ENCODE measurements around the gene STARD10.

DNA sequence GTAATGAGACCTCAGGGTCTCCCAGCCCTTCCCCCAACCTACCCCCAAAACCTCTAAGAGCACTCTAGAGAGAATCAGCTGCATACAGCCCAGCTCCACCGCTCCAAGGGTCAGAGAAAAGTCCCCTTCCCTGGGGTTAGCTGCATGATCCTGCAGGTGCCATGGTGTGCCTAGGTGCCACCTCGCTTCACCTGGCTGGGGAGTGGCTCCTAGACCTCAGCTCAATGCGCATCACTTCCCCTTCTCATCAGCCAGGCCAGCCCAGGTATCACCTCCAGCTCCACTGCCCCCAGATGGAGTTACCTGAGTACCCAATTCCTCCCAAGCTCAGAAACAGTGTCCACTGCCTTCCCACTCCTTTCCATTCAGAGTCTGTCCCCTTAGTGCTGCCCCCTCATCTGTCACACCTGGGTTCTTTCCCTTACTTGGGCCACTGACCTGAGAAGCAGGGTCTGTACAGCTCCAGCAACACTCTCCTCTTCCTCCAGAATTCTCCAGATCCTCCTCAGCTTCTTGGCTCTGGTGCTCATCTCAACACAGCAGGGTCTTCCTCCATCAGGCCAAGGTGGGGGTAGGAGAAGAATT lies 1.3 kb downstream of the STARD10 start:
- TF ChIP-seq, protein P1, sequence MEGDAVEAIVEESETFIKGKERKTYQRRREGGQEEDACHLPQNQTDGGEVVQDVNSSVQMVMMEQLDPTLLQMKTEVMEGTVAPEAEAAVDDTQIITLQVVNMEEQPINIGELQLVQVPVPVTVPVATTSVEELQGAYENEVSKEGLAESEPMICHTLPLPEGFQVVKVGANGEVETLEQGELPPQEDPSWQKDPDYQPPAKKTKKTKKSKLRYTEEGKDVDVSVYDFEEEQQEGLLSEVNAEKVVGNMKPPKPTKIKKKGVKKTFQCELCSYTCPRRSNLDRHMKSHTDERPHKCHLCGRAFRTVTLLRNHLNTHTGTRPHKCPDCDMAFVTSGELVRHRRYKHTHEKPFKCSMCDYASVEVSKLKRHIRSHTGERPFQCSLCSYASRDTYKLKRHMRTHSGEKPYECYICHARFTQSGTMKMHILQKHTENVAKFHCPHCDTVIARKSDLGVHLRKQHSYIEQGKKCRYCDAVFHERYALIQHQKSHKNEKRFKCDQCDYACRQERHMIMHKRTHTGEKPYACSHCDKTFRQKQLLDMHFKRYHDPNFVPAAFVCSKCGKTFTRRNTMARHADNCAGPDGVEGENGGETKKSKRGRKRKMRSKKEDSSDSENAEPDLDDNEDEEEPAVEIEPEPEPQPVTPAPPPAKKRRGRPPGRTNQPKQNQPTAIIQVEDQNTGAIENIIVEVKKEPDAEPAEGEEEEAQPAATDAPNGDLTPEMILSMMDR (IDR thresholded peaks at IDR 0.05 in 2 of 3, conservative IDR thresholded peaks at IDR 0.05 in 1 of 3; ENCODE audit: borderline replicate concordance in 1 of 3, insufficient read depth in 1 of 3, low read depth in 2 of 3, low read length in 2 of 3): no peak
- TF ChIP-seq EZH2 (IDR thresholded peaks at IDR 0.05) (no peak), ZFX (IDR thresholded peaks at IDR 0.05) (no peak), POLR2AphosphoS5 (IDR thresholded peaks at IDR 0.05; ENCODE audit: low read depth, low read length) (no peak), ZNF274 (IDR thresholded peaks at IDR 0.05; ENCODE audit: low read depth, low read length) (no peak), POLR2A (IDR thresholded peaks at IDR 0.05; ENCODE audit: borderline replicate concordance, extremely low read depth, insufficient read depth, insufficient read length) (no peak), YY1 (IDR thresholded peaks at IDR 0.05; ENCODE audit: extremely low read depth, insufficient replicate concordance, low read depth, low read length) (no peak), TCF7L2 (IDR thresholded peaks at IDR 0.05; ENCODE audit: borderline replicate concordance, extremely low read depth, insufficient read depth, insufficient read length) (no peak), SIN3A (IDR thresholded peaks at IDR 0.05; ENCODE audit: low read depth) (no peak), JUND (IDR thresholded peaks at IDR 0.05) (no peak)
- TF ChIP-seq, protein P2, sequence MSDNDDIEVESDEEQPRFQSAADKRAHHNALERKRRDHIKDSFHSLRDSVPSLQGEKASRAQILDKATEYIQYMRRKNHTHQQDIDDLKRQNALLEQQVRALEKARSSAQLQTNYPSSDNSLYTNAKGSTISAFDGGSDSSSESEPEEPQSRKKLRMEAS (IDR thresholded peaks at IDR 0.05): no peak
- TF ChIP-seq, protein P3, sequence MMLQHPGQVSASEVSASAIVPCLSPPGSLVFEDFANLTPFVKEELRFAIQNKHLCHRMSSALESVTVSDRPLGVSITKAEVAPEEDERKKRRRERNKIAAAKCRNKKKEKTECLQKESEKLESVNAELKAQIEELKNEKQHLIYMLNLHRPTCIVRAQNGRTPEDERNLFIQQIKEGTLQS (IDR thresholded peaks at IDR 0.05): no peak
- TF ChIP-seq, protein P4, sequence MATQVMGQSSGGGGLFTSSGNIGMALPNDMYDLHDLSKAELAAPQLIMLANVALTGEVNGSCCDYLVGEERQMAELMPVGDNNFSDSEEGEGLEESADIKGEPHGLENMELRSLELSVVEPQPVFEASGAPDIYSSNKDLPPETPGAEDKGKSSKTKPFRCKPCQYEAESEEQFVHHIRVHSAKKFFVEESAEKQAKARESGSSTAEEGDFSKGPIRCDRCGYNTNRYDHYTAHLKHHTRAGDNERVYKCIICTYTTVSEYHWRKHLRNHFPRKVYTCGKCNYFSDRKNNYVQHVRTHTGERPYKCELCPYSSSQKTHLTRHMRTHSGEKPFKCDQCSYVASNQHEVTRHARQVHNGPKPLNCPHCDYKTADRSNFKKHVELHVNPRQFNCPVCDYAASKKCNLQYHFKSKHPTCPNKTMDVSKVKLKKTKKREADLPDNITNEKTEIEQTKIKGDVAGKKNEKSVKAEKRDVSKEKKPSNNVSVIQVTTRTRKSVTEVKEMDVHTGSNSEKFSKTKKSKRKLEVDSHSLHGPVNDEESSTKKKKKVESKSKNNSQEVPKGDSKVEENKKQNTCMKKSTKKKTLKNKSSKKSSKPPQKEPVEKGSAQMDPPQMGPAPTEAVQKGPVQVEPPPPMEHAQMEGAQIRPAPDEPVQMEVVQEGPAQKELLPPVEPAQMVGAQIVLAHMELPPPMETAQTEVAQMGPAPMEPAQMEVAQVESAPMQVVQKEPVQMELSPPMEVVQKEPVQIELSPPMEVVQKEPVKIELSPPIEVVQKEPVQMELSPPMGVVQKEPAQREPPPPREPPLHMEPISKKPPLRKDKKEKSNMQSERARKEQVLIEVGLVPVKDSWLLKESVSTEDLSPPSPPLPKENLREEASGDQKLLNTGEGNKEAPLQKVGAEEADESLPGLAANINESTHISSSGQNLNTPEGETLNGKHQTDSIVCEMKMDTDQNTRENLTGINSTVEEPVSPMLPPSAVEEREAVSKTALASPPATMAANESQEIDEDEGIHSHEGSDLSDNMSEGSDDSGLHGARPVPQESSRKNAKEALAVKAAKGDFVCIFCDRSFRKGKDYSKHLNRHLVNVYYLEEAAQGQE (IDR thresholded peaks at IDR 0.05; ENCODE audit: low read depth): no peak

Measured in HCT116 (cell line).